ENCODE measurements around the gene TMEM109.

Gene TMEM109

GRCh38 chr11:60925868-60926267, 11.9 kb downstream of the TMEM109 start:
- no peak for DNase-seq (ENCODE audit: low read depth in 2 of 2)

DNA sequence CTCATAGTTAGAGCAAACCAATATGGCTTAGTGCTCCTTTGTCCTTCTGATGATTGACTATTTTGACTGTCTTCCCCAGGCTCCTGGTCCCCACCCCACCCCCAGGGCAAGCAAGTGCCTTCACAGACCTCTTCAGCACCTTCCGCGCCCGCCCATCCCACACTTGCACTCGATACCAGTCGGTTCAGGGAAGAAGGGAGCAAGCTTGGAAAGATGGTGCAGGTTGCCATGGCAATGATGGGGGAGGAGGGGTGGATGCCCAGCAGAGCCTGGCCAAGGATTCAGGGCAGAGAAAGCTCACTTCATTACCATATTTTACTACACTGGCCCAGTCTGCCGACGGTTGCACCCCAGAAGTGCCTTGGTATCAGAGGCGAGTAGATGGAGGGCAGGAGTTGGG, 12.5 kb downstream of the TMEM109 start:
- no peak for DNase-seq (ENCODE audit: low read depth in 2 of 2)

DNA sequence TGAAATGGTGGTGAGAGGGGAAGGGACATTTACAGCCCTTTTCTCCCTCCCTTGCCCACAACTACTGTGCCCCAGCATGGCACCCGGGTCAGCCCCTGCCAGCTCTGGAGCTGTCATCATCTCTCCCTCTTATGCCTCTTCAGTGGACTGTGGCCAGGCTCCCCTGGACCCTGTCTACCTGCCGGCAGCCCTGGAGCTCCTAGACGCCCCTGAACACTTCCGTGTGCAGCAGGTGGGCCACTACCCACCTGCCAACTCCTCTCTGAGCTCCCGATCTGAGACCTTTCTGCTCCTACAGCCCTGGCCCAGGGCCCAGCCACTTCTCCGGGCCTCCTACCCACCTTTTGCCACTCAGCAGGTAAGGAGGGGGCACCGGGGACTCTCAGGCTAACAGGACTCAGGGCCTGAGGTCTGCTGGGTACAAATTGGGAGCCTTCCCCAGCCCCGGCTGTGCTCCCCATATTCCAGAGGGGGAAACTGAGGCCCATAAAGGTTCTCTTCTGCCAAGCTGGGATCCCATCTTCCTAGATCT, 13.2 kb downstream of the TMEM109 start:
- no peak for DNase-seq (ENCODE audit: low read depth in 2 of 2)

DNA sequence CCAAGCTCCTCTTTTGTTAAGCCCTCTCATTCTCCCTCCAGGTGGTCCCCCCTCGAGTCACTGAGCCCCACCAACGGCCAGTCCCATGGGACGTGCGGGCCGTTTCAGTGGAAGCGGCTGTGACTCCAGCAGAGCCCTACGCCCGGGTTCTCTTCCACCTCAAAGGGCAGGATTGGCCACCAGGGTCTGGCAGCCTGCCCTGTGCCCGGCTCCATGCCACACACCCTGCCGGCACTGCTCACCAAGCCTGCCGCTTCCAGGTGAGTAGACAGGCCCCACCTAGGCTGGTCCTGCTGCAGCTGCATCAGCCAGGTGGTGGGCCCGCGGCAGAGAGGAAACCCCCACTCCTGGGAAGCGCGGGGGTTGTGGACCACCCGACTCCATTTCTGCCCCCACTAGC, 13.6 kb downstream of the TMEM109 start:
- no peak for DNase-seq (ENCODE audit: low read depth in 2 of 2)

DNA sequence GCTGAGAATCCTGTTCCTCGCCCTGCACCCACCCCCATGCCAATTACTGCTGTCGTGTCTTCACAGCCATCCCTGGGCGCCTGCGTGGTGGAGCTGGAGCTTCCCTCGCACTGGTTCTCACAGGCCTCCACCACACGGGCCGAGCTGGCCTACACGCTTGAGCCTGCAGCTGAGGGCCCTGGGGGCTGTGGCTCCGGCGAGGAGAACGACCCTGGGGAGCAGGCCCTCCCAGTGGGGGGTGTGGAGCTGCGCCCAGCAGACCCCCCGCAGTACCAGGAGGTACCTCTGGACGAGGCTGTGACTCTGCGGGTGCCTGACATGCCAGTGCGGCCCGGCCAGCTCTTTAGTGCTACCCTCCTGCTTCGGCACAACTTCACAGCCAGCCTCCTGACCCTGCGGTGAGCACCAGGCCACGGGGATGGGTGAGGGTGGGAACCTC, 14.6 kb downstream of the TMEM109 start:
- no peak for DNase-seq (ENCODE audit: low read depth in 2 of 2)

GRCh38 chr11:60929764-60930163, 15.8 kb downstream of the TMEM109 start:
- no peak for DNase-seq (ENCODE audit: low read depth in 2 of 2)

GRCh38 chr11:60930394-60930793, 16.4 kb downstream of the TMEM109 start:
- DNase-seq (ENCODE audit: low read depth in 2 of 2), result no peak

GRCh38 chr11:60931917-60932316, 18.0 kb downstream of the TMEM109 start:
- no peak for DNase-seq (ENCODE audit: low read depth in 2 of 2)

DNA sequence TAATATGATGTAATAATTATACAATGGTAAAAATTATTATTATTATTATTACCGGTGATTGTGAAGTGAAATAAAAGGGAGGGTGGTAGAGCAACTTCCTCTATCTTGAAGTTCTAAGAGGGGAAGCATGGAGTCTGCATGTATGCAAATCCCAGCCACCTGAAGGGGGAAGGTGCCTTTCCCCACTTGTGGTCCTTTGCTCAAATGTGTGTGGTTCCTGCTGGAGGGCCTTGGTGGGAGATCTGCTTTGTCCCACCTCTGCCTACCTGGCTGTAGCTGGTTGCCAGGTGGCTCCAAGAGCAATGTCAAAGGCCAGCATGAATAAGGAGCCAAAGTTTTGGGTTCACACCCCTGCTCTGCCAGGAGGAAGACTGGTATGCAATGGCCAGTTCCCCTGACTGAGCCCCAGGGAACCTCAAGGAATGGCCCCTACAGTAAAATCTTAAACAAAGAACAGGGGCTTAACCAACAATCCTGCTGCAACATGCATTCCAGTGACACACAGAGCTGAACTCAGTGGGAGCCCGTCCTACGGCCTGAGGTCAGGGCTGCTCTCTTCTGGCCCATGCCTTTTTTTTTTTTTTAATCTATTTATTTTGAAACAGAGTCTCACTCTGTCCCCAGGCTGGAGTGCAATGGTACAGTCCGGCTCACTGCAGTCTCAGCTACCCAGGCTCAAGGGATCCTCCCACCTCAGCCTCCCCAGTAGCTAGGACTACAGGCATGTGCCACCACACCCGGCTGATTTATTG, 18.8 kb downstream of the TMEM109 start:
- DNase-seq (ENCODE audit: low read depth in 2 of 2), result no peak

DNA sequence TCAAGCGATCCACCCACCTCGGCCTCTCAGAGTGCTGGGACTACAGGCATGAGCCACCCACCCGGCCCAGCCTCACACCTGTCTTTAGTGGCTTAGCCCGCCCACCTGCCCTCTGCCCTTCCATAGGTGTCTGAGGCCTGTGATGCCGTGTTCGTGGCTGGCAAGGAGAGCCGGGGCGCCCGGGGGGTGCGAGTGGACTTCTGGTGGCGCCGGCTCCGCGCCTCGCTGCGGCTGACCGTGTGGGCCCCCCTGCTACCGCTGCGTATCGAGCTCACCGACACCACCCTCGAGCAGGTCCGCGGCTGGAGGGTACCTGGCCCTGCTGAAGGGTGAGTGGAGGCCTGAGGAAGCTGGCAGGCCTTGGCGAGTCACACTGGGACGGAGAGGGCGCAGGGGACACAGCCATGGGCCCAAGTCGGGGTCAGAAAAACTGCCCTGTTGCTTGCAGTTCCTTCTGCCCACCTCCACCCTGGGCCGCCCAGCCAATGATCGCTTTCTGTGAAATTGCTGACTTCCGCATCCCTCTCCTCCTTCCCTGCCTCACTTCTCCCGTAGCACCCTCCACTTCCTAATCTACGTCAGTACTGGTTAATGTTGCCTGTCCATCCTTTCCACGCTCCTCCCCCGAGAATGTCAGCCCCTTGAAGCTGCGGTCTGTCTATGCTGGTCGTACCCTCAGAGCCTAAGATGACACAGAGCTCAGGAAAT, 19.6 kb downstream of the TMEM109 start:
- no peak for DNase-seq (ENCODE audit: low read depth in 2 of 2)

- DNase-seq (ENCODE audit: low read depth in 2 of 2), result no peak
Observed at GRCh38 chr11:60934124-60934789, 20.3 kb downstream of the TMEM109 start.

- DNase-seq (ENCODE audit: low read depth in 2 of 2), result no peak
Observed at GRCh38 chr11:60934790-60935605, 21.0 kb downstream of the TMEM109 start.

DNA sequence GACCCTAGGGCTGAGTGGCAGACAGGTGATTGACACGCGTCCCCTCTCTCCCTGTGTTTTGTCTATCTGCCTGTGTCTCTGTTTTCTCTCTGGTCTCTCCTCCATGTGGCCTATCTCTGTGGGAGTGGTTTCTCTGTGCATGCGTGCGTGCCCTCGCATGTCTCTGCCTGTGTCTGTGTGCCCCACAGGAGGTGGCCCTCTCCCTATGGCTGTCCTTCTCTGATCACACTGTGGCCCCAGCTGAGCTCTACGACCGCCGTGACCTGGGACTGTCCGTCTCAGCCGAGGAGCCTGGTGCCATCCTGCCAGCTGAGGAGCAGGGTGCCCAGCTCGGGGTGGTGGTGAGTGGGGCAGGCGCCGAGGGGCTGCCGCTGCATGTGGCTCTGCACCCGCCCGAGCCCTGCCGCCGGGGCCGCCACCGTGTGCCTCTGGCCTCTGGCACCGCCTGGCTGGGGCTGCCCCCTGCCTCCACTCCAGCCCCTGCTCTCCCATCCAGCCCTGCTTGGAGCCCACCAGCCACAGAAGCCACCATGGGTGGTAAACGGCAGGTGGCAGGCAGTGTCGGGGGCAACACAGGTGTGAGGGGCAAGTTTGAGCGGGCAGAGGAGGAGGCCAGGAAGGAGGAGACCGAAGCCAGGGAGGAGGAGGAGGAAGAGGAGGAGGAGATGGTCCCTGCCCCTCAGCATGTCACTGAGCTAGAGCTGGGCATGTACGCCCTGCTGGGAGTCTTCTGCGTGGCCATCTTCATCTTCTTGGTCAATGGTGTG, 21.9 kb downstream of the TMEM109 start:
- DNase-seq (ENCODE audit: low read depth in 2 of 2), result no peak

DNA sequence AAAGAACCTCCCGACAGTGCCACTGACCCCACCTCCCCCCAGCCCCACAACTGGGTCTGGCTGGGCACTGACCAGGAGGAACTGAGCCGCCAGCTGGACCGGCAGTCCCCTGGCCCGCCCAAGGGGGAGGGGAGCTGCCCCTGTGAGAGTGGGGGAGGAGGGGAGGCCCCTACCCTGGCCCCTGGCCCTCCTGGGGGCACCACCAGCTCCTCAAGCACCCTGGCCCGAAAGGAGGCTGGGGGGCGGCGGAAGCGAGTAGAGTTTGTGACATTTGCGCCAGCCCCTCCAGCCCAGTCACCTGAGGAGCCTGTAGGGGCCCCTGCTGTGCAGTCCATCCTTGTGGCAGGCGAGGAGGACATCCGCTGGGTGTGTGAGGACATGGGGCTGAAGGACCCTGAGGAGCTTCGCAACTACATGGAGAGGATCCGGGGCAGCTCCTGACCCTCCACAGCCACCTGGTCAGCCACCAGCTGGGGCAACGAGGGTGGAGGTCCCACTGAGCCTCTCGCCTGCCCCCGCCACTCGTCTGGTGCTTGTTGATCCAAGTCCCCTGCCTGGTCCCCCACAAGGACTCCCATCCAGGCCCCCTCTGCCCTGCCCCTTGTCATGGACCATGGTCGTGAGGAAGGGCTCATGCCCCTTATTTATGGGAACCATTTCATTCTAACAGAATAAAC, 22.6 kb downstream of the TMEM109 start:
- DNase-seq (ENCODE audit: low read depth in 2 of 2), result no peak

- DNase-seq (ENCODE audit: low read depth in 2 of 2), result no peak
Observed at GRCh38 chr11:60937144-60937527, 23.2 kb downstream of the TMEM109 start.

- DNase-seq (ENCODE audit: low read depth in 2 of 2), result no peak
Observed at GRCh38 chr11:60937811-60938210, 23.9 kb downstream of the TMEM109 start.

DNA sequence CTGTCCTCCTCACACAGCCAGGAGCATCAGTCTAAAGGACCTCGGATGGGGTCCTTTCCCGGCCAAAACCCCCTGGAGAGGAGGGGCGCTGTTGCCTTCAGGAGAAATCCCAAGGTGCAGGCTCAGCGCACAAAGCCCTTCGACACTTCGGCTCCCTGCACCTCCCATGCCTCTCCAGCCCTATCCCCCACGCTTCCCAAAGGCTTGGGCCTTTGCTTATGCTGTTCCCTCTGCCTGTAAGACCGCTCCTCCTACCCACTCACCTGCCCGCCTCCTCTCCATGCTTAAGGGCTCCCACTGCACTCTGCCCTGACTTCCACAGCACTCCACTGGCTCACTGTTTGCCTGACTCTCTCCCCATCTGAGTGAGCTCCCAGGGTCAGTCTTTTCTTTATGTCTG, 24.5 kb downstream of the TMEM109 start:
- no peak for DNase-seq (ENCODE audit: low read depth in 2 of 2)

DNA sequence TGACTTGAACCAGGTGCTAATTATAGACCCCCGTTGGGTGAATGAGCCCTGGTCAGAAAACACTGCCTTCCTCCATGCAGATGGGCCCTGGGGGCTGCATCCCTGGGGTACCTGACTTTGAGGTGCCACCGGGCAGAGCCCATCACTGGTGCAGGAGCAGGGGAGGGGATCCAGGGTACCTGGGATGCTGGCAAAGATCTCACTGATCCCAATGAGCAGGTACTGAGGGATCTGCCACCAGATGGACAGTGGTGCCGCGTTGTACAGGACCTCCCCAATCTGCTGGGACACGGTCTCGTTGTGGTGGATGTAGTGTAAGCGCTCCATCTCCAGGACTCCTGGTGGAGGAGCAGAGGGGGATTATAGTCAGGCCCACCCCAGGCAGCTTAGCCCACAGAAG, 25.3 kb downstream of the TMEM109 start:
- DNase-seq (ENCODE audit: low read depth in 2 of 2), result no peak

DNA sequence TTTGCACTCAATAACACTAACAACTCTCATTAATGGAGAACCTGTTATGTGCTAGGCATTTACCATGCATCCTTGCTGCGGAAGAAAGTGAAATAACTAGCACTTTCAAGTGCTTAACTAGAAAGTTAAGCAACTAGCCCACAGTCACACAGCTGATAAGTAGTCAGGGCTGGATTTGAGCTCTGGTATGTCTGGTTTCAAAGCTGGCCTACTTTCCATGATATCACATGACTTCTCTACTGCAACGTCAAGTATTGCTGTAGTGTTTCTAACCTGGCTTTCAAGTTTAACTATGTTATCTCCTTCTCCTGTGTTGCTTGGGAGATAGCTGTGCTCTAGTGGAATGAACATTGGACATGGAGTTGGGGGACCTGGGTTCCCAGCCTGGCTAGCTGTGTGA, 25.9 kb downstream of the TMEM109 start:
- no peak for DNase-seq (ENCODE audit: low read depth in 2 of 2)

DNA sequence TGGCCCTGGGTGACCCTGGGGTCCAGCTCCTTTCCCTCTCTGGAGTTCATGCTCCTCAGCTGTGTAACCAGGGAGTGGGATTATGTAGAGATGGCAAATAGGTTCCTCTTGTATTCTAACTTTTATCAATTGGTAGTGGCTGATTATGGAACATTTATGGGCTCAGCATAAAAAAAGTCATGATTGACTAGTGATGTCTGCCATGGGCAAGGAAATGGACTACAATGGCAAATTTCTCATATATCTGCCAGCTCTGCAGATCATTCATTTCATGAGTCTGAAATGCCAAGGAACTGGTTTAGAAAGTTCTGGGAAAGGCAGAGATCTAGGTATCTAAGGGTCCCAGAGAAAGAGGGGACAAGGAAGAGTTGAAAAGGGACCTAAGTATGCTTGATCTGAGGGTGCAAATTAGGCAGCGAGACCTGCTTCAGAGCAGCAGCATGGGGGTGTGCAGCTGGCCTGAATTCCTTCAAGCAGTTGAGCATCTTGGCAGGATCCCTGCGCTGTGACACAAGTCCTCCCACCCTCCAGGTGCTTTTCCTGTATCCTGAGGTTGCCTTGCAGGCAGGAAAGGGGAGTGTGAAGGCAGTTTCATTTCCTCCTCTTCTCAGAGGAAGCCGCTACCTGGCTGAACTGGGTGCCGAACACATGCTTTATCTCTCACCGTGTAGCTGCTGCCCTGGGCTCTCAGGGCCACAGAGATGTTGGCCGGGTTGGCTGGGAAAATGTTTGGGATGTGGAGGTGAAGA, 27.6 kb downstream of the TMEM109 start:
- no peak for DNase-seq (ENCODE audit: low read depth in 2 of 2)

Data from fibroblast of skin of left biceps (primary cell).